Sigmoid colon (tissue), 7 donors: ENCODE data around the gene NRP2. TPM values are rescaled to one million over a fixed set of nuclear protein-coding genes. Genes with fewer than 3 reads are reported as not detected.

Experiments
- DNase-seq: peaks from one replicate; pipeline ENCODE4 v3.0.0-alpha.2; 2019
- H3K27ac ChIP-seq, 4 donors: fragments of 200-600 bp; sonication (generic); one replicate each; pipeline ENCODE4 v1.5.1; 2016 to 2019; ENCODE audit warnings: mild to moderate bottlenecking in 1 of 4
- H3K27me3 ChIP-seq, 3 donors: fragments of 200-600 bp; sonication (generic); one replicate each; pipeline ENCODE4 v1.5.1; 2019; ENCODE audit warnings: mild to moderate bottlenecking in 1 of 3
- H3K36me3 ChIP-seq, 4 donors: fragments of 200-600 bp; sonication (generic); one replicate each; pipeline ENCODE4 v1.5.1; 2016 to 2019
- H3K4me1 ChIP-seq, 4 donors: fragments of 200-600 bp; sonication (generic); one replicate each; pipeline ENCODE4 v1.5.1; 2017 to 2019
- H3K4me3 ChIP-seq, 4 donors: fragments of 200-600 bp; sonication (generic); one replicate each; pipeline ENCODE4 v1.5.1; 2017 to 2019; ENCODE audit warnings: mild to moderate bottlenecking in 2 of 4, moderate library complexity in 1 of 4
- H3K9me3 ChIP-seq, 4 donors: fragments of 200-600 bp in 3 of 4; sonication (generic) in 3 of 4; one replicate each; pipeline versions ENCODE4 v1.5.1 to v1.6.1; 2013 to 2019
- EP300 ChIP-seq, 4 donors: sonication (generic); formaldehyde crosslinking; IDR thresholded peaks; one replicate each; pipeline ENCODE4 v1.6.1; 2017; ENCODE audit warnings: antibody characterized with exemption in 4 of 4
- POLR2A ChIP-seq, 2 donors: fragments of 450-650 bp; IDR thresholded peaks; one replicate each; pipeline ENCODE4 v1.6.1; 2016; ENCODE audit warnings: antibody characterized with exemption in 2 of 2, mild to moderate bottlenecking in 2 of 2, moderate library complexity in 2 of 2
- POLR2AphosphoS5 ChIP-seq, 4 donors: sonication (generic); formaldehyde crosslinking; IDR thresholded peaks; one replicate each; pipeline ENCODE4 v1.6.1; 2017; ENCODE audit warnings: antibody characterized with exemption in 4 of 4
- WGBS, 2 donors: extraction: QIAGEN DNeasy Blood & Tissue Kit; methylation state at CpG; one replicate each; pipeline ENCODE4 v1.1.7; 2013; 5-methylcytosine and 5-hydroxymethylcytosine counted together
- intact Hi-C: fragments of 100-400 bp; cut with DNase I; formaldehyde crosslinking; loops from one replicate; pipeline ENCODE4 v1.15.1; 2023
- polyA plus RNA-seq, 3 donors: library from polyadenylated mRNA; stranded (reverse); fragments of 200-250 nt; gene quantifications; one replicate each; pipeline ENCODE4 v1.2.3, GENCODE V29; 2013
- total RNA-seq, 4 donors: library from RNA; depleted of rRNA; stranded (reverse); fragments of >200 nt; gene quantifications; one replicate each; pipeline ENCODE4 v1.1.0, GENCODE V29; 2016
- TF ChIP-seq, protein P1 (sequence below), 4 experiments: fragments of 450-650 bp in 3 of 4; fragments of 200-600 bp in 1 of 4; IDR thresholded peaks; one replicate each; pipeline ENCODE4 v1.5.1; 2016 to 2019; ENCODE audit warnings: antibody characterized with exemption in 4 of 4, mild to moderate bottlenecking in 3 of 4, moderate library complexity in 2 of 4
- donor health status: healthy with polysubstance abuse.
- donor health status: Bipolar disorder and iron deficiency.
- donor health status: healthy.

The NRP2 gene
- total and polyA plus RNA-seq, 7 donors = 2.5 to 348 (median 207) TPM

DNA sequence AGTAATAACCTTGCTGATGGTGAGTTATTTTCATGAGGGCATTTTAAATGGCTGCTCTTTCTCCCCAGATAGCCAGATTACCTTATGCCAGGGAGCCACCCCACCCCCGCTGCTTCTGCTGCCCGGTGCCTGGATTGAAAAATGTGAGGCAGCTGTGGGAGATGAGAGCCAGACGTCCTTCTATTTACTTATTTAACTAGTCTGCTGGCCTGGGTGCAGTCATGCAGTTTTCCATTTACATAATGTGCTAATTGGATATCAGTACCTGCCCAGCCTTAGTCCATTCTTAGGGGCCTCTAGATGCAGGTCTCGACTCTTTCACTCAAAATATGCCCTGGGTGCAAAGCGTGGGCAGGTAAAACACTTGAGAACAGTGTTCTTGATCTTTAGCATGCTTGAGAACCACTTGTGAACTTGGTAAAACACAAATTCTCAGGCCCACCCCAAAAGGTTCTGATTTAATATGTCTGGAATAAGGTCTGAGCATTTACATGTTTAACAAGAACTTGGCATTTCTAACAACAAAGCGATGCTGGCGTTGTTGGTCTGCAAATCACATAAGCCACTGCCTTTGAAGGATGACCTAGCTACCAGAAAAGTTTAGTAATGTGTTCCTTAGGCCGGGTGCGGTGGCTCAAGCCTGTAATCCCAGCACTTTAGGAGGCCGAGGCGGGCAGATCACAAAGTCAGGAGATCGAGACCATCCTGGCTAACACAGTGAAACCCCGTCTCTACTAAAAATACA, 154.3 kb downstream of the NRP2 start:
- peak overlapping the region; percentile 78 to 83 (median 82) for H3K27ac ChIP-seq

DNA sequence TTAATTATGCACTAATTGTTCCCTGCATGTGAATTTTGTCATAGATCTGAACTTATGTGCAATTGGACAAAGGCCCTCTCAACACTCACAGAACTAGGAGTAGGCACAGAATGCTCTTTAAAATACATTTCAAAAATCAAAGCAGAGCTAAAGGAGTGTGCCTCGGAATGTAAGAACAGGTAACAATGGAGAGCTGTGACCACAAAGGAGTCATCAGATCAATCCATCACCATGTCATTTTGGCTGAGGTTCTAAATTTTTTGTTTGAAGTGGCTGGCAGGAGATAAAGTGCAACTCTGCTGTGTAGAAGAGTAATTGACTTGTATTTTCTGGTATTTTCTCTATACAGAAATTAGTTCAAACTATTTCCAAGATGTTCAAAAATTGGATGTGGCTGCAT, 155.4 kb downstream of the NRP2 start:
- 88 to 92% methylated on average over 1 of the region's 1 CpG for WGBS, 2 donors
- Histone ChIP-seq H3K4me3 (no peak overlapping the region), H3K36me3 (no peaks in the 10 kb centered on the region), H3K27ac (peak overlapping the region; percentile 78 to 83 (median 82)), H3K9me3 (no peaks in the 10 kb centered on the region), H3K27me3 (no peaks in the 10 kb centered on the region), H3K4me1 (peaks cover 0 to 49% (median 36%) of the 10 kb centered on the region in 4 donors)
- no peak for TF ChIP-seq POLR2A (IDR thresholded peaks at IDR 0.05)
- no peak for TF ChIP-seq POLR2AphosphoS5 (IDR thresholded peaks at IDR 0.05)
- TF ChIP-seq, protein P1, sequence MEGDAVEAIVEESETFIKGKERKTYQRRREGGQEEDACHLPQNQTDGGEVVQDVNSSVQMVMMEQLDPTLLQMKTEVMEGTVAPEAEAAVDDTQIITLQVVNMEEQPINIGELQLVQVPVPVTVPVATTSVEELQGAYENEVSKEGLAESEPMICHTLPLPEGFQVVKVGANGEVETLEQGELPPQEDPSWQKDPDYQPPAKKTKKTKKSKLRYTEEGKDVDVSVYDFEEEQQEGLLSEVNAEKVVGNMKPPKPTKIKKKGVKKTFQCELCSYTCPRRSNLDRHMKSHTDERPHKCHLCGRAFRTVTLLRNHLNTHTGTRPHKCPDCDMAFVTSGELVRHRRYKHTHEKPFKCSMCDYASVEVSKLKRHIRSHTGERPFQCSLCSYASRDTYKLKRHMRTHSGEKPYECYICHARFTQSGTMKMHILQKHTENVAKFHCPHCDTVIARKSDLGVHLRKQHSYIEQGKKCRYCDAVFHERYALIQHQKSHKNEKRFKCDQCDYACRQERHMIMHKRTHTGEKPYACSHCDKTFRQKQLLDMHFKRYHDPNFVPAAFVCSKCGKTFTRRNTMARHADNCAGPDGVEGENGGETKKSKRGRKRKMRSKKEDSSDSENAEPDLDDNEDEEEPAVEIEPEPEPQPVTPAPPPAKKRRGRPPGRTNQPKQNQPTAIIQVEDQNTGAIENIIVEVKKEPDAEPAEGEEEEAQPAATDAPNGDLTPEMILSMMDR (IDR thresholded peaks at IDR 0.05) = no peak
- no peak for TF ChIP-seq EP300 (IDR thresholded peaks at IDR 0.05)
- intact Hi-C loops = no loop called here
- DNase-seq = no peak

More for the DNA sequence above, 154.3 kb downstream of the NRP2 start:
- Histone ChIP-seq H3K36me3 (no peaks in the 10 kb centered on the region), H3K4me3 (no peak overlapping the region), H3K4me1 (peaks cover 0 to 49% (median 34%) of the 10 kb centered on the region in 4 donors), H3K27me3 (no peaks in the 10 kb centered on the region), H3K9me3 (no peaks in the 10 kb centered on the region)
- DNase-seq = peak; percentile 92
- peak; percentile 21 to 87 (median 58) for TF ChIP-seq EP300 (IDR thresholded peaks at IDR 0.05)
- peak; percentile 66 to 89 (median 78) for TF ChIP-seq POLR2AphosphoS5 (IDR thresholded peaks at IDR 0.05)
- TF ChIP-seq POLR2A (IDR thresholded peaks at IDR 0.05) = no peak
- TF ChIP-seq, protein P1 (IDR thresholded peaks at IDR 0.05) = no peak
- whole genome bisulfite sequencing, 2 donors = 79 to 85% methylated on average over 13 of the region's 13 CpGs
- intact Hi-C loops = no loop called here

DNA sequence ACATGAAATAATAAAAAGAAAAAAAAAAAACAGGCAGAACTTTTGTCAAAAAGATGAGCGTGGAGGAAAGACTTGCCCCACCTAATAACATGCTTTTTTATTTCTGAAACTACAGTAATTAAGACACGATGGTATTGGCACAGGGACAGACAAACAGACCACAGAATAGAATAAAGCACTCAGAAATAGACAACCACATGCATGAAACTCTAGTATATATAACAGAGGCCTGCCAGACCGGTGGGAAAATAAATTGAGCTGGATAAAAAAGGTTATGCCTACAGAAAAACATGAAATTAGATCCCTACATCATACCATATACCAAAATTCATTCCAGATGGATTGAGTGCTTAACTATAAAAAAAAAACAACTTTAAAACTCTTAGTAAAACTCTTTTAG, 163.1 kb downstream of the NRP2 start:
- Histone ChIP-seq H3K27ac (no peak overlapping the region), H3K4me3 (no peak overlapping the region), H3K9me3 (no peaks in the 10 kb centered on the region), H3K27me3 (no peaks in the 10 kb centered on the region), H3K36me3 (no peaks in the 10 kb centered on the region), H3K4me1 (peaks cover 0 to 15% (median 12%) of the 10 kb centered on the region in 4 donors)
- no peak for DNase-seq
- intact Hi-C loops = no loop called here
- TF ChIP-seq POLR2AphosphoS5 (IDR thresholded peaks at IDR 0.05) = no peak
- no peak for TF ChIP-seq POLR2A (IDR thresholded peaks at IDR 0.05)
- no peak for TF ChIP-seq EP300 (IDR thresholded peaks at IDR 0.05)
- TF ChIP-seq, protein P1 (IDR thresholded peaks at IDR 0.05) = no peak
- 66 to 76% methylated on average over 3 of the region's 3 CpGs for WGBS, 2 donors
